ENCODE results near the gene CDH13.

The CDH13 gene

GRCh38 chr16:82671741-82672140 is 45.0 kb downstream of the CDH13 start:
- DNase-seq (ENCODE audit: low read depth, low spot score) = no peak
- no peak overlapping the region for H3K4me3 ChIP-seq (ENCODE audit: low read length)

- DNase-seq (ENCODE audit: low read depth, low spot score) = no peak
- no peak overlapping the region for H3K4me3 ChIP-seq (ENCODE audit: low read length)
These were observed 45.9 kb downstream of the CDH13 start for GRCh38 chr16:82672676-82673075.

DNA sequence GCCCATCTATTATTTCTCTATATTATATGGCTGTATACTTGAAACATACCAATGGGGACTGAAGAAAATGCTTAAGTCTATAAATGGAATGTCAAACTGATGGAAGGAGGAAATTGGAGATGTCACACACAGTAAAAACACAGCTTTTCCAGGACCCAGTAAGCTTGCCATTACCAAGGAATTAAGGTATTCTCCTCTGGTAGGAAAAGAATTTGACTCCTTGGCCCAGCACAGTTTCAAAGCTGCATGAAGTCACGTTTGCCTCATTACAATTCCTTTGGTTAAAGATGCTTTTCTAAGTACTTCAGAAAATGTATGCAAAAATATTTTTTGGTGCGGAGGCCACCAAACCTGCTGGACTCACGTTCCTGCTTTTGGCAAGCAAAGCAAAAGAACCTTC is 48.5 kb downstream of the CDH13 start:
- H3K4me3 ChIP-seq (ENCODE audit: low read length) = no peak overlapping the region
- no peak for DNase-seq (ENCODE audit: low read depth, low spot score)

DNA sequence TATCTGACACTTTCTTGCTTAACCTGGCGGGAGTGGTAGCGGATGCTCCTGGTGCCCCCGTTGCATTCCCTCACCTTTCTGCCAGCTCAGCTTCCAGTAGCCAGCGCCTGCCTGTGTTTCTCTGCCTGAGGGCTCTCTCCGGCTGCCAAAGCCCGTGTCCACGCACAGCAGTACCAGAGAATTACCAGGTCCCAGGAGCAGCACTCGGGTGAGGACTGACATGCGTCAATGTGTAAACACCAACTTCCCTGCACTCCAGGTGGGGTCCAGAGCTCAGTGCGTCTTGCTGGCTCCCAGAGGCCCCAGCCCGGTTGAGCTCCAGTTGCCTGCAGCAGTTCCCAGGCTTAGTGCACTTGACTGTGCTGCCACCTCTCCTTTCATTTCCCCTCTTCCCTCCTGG is 54.8 kb downstream of the CDH13 start:
- DNase-seq (ENCODE audit: low read depth, low spot score) = no peak
- H3K4me3 ChIP-seq (ENCODE audit: low read length) = no peak overlapping the region

DNA sequence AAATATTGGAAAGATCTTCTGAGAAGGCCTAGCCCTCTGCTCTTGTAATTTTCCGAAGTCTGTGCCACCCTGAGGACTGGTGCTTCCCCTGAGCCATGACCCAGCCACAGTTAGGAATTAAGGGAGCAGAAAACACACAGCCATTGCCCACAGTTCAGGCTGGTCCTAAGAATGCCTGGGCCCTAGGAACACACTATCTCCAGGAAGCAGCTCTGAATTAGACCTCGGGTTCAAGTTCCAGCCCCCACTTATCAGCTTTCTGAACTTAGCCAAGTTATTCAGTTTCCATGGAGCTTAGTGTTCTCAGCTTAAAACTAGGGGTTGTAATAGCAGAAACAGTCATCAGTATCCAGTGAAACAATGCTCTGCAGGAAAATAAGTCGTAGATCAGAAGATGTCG is 56.0 kb downstream of the CDH13 start:
- no peak for DNase-seq (ENCODE audit: low read depth, low spot score)
- H3K4me3 ChIP-seq (ENCODE audit: low read length) = no peak overlapping the region

- no peak for DNase-seq (ENCODE audit: low read depth, low spot score)
- H3K4me3 ChIP-seq (ENCODE audit: low read length) = no peak overlapping the region
These were observed 57.5 kb downstream of the CDH13 start for GRCh38 chr16:82684256-82684655.

DNA sequence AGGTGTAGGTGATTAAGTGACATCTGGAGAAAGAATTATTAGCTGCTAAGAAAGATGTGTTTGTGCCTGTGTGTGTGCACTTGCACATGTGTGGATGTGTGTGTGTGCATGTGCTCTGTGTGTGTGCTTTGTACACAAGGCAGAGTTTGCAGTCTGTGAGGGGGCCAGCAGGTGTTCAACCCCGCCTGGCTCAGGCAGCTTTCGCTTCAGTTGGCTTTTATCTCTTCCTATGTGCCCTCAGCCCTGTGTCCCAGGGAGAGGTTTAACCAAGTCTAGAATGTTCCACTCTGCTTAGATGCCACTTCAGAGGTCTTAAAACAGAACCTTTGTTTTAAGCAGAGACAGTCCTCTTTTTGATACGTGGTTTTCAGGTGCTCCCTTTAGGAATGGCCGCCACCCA is 58.8 kb downstream of the CDH13 start:
- DNase-seq (ENCODE audit: low read depth, low spot score) = no peak
- no peak overlapping the region for H3K4me3 ChIP-seq (ENCODE audit: low read length)

DNA sequence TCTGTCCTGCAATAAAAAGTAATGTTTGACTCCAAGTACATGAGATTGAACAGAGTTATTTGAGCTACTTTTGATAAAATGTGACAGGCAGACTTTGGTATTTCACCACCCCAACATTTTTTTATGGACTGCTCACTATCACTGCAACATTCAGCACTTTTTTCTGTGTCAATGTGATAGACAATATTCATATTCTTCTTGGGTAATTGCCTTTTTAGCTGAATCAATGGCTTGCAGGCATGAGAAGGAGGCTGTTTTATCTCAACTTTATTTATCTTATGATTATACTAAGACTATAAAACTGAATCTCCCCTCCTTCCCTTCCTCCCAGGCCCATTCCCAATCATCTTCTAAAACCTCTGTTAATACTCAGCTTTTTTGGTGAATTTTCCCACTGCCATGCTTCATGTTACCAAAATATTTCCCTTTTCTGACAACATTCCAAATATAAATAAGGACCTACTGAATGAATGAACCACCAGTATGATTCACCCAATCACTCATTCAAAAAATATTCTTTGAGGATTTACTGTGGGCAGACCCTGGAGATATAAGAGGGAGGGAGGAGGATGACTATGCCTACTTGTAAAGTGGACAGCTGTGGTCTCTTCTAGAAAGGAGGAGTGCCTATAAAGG is 67.6 kb downstream of the CDH13 start:
- no peak for DNase-seq (ENCODE audit: low read depth, low spot score)
- no peak overlapping the region for H3K4me3 ChIP-seq (ENCODE audit: low read length)

GRCh38 chr16:82695806-82696205 is 69.0 kb downstream of the CDH13 start:
- no peak for DNase-seq (ENCODE audit: low read depth, low spot score)
- H3K4me3 ChIP-seq (ENCODE audit: low read length) = no peak overlapping the region

DNA sequence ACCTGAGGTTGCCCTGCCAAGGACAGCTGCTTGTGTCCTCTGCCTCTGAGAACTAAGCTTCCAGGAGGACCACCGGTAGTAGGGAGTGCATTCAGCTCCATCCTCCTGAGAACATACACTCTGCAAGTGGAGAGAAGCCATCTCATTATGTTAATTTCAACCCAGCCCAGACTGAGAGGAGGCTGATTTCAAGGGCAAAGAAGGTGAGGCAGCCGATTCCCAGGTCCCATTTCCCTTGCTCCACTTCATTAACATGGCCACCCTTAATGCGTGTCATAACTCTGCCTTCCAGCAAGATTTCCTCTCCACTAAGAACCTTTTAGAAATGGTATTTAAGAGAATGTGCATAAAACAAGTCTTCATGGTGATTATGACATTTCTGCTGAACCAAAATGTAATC is 72.5 kb downstream of the CDH13 start:
- DNase-seq (ENCODE audit: low read depth, low spot score) = no peak
- no peak overlapping the region for H3K4me3 ChIP-seq (ENCODE audit: low read length)

DNA sequence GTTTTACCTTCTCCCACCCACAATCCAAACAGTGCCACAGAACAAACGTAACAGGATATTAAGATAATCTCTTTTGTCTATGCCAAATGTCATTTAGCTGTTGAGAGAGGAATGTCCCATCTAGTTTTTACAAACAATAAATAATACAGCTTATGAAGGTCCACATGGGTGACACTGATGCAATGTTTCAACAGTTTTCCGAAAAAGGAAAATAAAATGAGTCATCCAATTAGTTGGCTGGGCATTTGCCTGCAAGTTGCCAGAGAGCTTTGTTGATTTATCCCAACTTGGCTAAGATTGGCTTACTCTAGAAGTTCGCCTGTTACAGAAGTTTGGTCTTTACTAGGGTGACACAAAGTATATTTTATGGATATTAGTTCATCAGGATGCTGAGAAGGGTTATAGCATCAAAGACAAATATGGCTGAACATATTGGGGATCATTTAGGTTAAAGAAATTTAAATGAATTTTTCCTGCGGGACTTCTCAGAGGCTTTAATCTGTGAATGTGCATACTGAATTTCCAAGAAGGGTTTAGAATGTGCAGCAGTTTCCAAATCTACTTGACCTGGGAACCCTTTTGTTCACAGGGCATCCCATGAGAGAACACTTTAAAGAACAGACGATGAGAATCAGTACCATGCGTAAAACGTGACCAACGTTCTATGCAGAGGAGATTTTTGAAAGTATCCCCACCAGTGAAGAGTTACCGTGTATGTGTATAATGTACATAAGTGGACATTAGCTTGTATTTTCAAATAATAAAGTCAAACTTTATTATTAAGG is 73.1 kb downstream of the CDH13 start:
- no peak overlapping the region for H3K4me3 ChIP-seq (ENCODE audit: low read length)
- no peak for DNase-seq (ENCODE audit: low read depth, low spot score)

DNA sequence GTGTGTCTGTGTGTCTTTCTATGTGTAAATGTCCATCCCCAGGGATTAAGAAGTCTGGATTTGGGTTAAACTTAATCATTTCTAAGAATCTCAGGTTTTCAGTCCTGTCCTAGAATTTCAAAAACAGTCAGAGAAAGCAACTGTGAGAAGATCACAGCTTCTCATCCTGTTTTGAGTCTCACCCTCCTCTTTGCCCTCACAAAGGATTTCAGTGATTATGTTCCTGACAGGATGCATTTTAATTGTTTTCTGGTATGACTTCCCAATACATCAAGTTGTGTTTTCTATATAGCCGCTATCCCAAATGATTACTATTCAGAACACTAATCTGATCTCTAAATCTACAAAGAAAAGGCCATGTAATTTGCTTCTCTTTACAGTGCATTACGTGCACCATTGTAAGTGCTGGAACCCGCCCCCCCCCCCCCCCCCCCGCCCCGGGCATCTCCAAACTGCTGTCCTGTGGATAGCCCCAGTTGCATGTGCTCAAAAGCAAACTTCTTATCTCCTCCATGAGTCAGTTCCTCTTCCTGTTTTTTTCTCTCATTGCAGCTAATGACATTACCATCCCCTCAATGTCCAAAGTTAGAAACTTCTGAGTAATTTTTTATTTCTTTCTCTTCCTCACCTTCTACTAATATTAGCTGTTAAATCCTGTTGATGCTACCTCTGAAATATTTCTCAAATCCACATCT is 73.9 kb downstream of the CDH13 start:
- H3K4me3 ChIP-seq (ENCODE audit: low read length) = no peak overlapping the region
- no peak for DNase-seq (ENCODE audit: low read depth, low spot score)

DNA sequence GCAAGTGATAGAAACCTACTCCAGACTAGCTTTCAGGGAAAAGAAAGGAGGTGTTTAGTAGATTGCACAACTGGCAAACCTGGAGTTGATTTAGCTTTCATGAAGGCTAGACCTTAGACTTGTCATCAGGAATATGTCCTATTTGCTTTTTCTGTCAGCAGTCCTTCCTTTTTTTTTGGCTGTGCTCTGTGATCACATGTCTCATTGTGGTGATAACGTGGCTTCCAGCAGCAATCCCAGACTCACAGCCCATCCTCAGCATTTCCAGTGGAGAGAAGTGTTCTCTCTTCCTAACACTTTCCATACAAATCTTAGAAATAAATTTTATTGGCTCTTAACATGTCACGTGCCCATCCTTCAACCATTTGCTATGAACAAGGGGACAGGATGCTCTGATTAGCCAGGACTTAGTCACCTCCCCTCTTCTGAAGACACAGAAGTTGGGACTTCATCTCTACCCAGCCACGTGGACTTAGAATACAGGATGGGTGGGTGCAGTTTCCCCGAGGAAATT is 74.7 kb downstream of the CDH13 start:
- H3K4me3 ChIP-seq (ENCODE audit: low read length) = no peak overlapping the region
- no peak for DNase-seq (ENCODE audit: low read depth, low spot score)

GRCh38 chr16:82703161-82703560 is 76.4 kb downstream of the CDH13 start:
- no peak for DNase-seq (ENCODE audit: low read depth, low spot score)
- H3K4me3 ChIP-seq (ENCODE audit: low read length) = no peak overlapping the region

DNA sequence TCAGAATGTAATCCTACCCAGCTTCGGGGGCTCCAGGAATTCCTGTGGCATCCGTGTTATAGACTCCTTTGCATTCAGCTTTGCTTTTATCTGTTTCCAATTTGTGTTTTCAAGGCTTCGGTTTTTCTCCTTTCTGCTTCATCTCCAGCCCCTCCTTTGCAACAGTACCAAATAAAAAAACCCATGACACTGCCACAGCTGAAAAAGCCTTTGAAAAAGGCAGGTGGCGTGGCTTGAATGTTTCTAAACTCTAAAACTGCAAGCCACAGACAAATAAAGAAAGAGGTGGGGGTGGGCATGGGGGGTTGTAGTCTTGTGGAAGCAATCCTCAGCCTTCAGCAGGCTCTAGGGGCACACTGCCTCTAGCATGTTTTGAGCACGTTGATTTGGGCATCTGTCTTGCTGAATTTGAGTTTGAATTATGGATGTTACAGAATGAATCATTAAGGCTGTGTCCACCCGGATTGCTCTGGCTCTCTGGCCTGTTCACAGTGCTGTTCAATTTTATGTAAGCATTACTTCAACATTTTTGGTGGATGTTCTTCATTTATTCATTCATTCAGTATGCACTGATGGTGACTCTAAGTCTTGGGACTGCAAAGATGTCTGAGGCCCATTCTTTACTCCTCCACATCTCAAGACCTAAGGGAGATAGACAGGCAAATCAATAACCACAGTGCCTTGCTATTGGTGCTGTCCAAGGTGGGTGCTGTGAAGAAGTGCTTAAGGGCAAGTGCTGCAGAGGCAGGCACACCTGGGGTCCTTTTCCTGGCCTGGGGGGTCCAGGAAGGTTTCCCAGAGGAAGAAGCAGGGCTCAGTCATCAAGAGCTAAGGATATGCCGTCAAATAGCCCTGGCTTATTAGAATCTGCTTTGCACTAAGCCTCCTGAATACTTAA is 77.4 kb downstream of the CDH13 start:
- DNase-seq (ENCODE audit: low read depth, low spot score) = peak; percentile 27
- H3K4me3 ChIP-seq (ENCODE audit: low read length) = no peak overlapping the region

GRCh38 chr16:82709987-82710386 is 83.2 kb downstream of the CDH13 start:
- no peak for DNase-seq (ENCODE audit: low read depth, low spot score)
- H3K4me3 ChIP-seq (ENCODE audit: low read length) = no peak overlapping the region

- H3K4me3 ChIP-seq (ENCODE audit: low read length) = no peak overlapping the region
- DNase-seq (ENCODE audit: low read depth, low spot score) = no peak
These were observed 87.0 kb downstream of the CDH13 start for GRCh38 chr16:82713778-82714177.

- H3K4me3 ChIP-seq (ENCODE audit: low read length) = no peak overlapping the region
- DNase-seq (ENCODE audit: low read depth, low spot score) = no peak
These were observed 88.4 kb downstream of the CDH13 start for GRCh38 chr16:82715160-82715559.

- no peak overlapping the region for H3K4me3 ChIP-seq (ENCODE audit: low read length)
- DNase-seq (ENCODE audit: low read depth, low spot score) = no peak
These were observed 89.1 kb downstream of the CDH13 start for GRCh38 chr16:82715833-82716232.
